ENCODE data around the gene TANGO2.
A peak's percentile ranks its signal among the peaks of the same experiment; 100 is the strongest.
"Not testable (repeated sequence)": the region's sequence is repeated elsewhere in the genome, so short reads cannot be mapped to it uniquely, and the experiment has no call there.

TANGO2 gene

GRCh38 chr22:20065896-20066616 lies 45.1 kb downstream of the TANGO2 start:
- DNase-seq, result no peak

GRCh38 chr22:20066617-20067383 lies 45.9 kb downstream of the TANGO2 start:
- no peak for DNase-seq

- not testable (repeated sequence) for DNase-seq
Observed at GRCh38 chr22:20067384-20067682, 46.4 kb downstream of the TANGO2 start.

- no peak for DNase-seq
Observed at GRCh38 chr22:20068640-20069039, 47.7 kb downstream of the TANGO2 start.

GRCh38 chr22:20069331-20070042 lies 48.6 kb downstream of the TANGO2 start:
- DNase-seq, result no peak

GRCh38 chr22:20071524-20071972 lies 50.6 kb downstream of the TANGO2 start:
- DNase-seq, result no peak

GRCh38 chr22:20076627-20077172 lies 55.8 kb downstream of the TANGO2 start:
- DNase-seq, result no peak

GRCh38 chr22:20079745-20080444 lies 59.0 kb downstream of the TANGO2 start, which contains the start of gene DGCR8:
Gene DGCR8, plus strand, starts transcription at chr22:20080241. Its CDS starts 5,723 bp downstream, at chr22:20085964.
- DNase-seq, result peak; percentile 95

GRCh38 chr22:20080445-20080775 lies 59.5 kb downstream of the TANGO2 start:
- peak; percentile 61 for DNase-seq

GRCh38 chr22:20080776-20081654 lies 60.1 kb downstream of the TANGO2 start:
- DNase-seq, result peak; percentile 23

- DNase-seq, result no peak
Observed at GRCh38 chr22:20083157-20083890, 62.4 kb downstream of the TANGO2 start.

- DNase-seq, result no peak
Observed at GRCh38 chr22:20083891-20084546, 63.1 kb downstream of the TANGO2 start.

GRCh38 chr22:20084547-20085413 lies 63.9 kb downstream of the TANGO2 start:
- DNase-seq, result no peak

GRCh38 chr22:20085651-20086050 lies 64.7 kb downstream of the TANGO2 start:
- DNase-seq, result no peak

GRCh38 chr22:20086101-20086599 lies 65.2 kb downstream of the TANGO2 start:
- DNase-seq, result no peak

GRCh38 chr22:20086763-20087162 lies 65.9 kb downstream of the TANGO2 start:
- DNase-seq, result no peak

- no peak for DNase-seq
Observed at GRCh38 chr22:20087319-20088262, 66.7 kb downstream of the TANGO2 start.

GRCh38 chr22:20088263-20088648 lies 67.3 kb downstream of the TANGO2 start:
- DNase-seq, result no peak

Measured in suppressor macrophage treated with lipopolysaccharide for 4 hours (primary cell).